Chondrocyte (in vitro differentiated cells): ENCODE data around the gene KIAA1217. TPM values are rescaled to one million over a fixed set of nuclear protein-coding genes. Genes with fewer than 3 reads are reported as not detected.

ENCODE experiments used
- DNase-seq: peaks from one replicate; pipeline ENCODE4 v3.0.0; 2021; ENCODE audit warnings: mixed read lengths, low spot score
- H3K27ac Mint-ChIP-seq: one replicate; pipeline ENCODE4 v1.8.0; 2021; ENCODE audit warnings: mild to moderate bottlenecking, moderate library complexity, mixed read lengths; ENCODE audit not compliant: unreplicated experiment
- H3K27me3 Mint-ChIP-seq: 2 replicates; pipeline ENCODE4 v1.8.0; 2021; ENCODE audit warnings: low read depth, mixed read lengths
- H3K36me3 Mint-ChIP-seq: 2 replicates; pipeline ENCODE4 v1.8.0; 2021; ENCODE audit warnings: low read depth, mixed read lengths
- H3K4me1 Mint-ChIP-seq: 2 replicates; pipeline ENCODE4 v1.8.0; 2021; ENCODE audit warnings: low read depth, mild to moderate bottlenecking, mixed read lengths
- H3K4me3 Mint-ChIP-seq: one replicate; pipeline ENCODE4 v1.8.0; 2021; ENCODE audit warnings: mild to moderate bottlenecking, moderate library complexity, mixed read lengths; ENCODE audit not compliant: unreplicated experiment
- H3K9me3 Mint-ChIP-seq: 2 replicates; pipeline ENCODE4 v1.8.0; 2021; ENCODE audit warnings: low read depth, mixed read lengths
- total RNA-seq: library from RNA; stranded (reverse); gene quantifications from 3 replicates; pipeline ENCODE4 v1.2.1, GENCODE V29; 2021
- TF ChIP-seq, protein P1 (sequence below): fragments of 200-600 bp; sonication (generic); IDR thresholded peaks from 2 replicates; pipeline ENCODE4 v1.5.0; 2021; ENCODE audit warnings: antibody characterized with exemption, mild to moderate bottlenecking, moderate library complexity

Gene KIAA1217
- total RNA-seq, 1 donor from 2014 or later = 13.2 TPM

DNA sequence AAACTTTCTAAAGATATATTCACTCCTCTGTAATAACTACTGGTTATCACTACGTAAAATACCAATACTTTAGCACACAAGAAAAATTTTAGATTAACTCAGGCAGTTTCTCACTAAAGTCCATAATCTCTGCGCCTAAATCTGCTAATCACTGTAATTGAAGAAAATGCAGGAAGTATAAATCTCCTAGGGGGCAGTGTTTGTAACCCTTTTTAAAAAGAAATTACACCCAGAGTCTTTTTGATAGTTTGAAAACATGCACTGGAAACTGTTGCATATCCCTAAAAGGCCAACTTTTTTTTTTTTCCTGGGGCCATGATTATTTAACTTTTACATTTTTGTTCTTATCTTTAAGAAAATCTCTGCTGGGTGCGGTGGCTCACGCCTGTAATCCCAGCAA, 209.6 kb downstream of the KIAA1217 start:
- Mint-ChIP-seq H3K27ac (no peak overlapping the region), H3K4me1 (peaks cover 33% of the 10 kb centered on the region), H3K27me3 (no peaks in the 10 kb centered on the region), H3K4me3 (no peak overlapping the region), H3K9me3 (no peaks in the 10 kb centered on the region), H3K36me3 (no peaks in the 10 kb centered on the region)
- TF ChIP-seq, protein P1, sequence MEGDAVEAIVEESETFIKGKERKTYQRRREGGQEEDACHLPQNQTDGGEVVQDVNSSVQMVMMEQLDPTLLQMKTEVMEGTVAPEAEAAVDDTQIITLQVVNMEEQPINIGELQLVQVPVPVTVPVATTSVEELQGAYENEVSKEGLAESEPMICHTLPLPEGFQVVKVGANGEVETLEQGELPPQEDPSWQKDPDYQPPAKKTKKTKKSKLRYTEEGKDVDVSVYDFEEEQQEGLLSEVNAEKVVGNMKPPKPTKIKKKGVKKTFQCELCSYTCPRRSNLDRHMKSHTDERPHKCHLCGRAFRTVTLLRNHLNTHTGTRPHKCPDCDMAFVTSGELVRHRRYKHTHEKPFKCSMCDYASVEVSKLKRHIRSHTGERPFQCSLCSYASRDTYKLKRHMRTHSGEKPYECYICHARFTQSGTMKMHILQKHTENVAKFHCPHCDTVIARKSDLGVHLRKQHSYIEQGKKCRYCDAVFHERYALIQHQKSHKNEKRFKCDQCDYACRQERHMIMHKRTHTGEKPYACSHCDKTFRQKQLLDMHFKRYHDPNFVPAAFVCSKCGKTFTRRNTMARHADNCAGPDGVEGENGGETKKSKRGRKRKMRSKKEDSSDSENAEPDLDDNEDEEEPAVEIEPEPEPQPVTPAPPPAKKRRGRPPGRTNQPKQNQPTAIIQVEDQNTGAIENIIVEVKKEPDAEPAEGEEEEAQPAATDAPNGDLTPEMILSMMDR = peak; percentile 49
- DNase-seq = no peak

DNA sequence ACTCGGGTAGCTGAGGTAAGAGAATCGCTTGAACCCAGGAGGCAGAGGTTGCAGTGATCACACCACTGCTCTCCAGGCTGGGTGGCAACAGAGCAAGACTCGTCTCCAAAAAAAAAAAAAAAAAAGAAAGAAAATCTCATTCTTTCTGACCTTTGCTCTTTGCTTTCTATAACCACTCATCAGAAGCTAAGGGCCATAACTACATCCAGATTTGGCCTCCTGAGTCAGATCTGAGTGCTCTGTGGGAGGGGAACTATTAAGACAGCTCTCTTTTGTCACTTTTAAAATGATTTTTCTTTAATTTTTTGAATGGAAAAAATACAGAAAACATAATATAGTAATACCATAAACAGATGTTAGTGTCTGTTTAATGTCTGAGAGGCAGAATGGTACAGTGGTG, 210.1 kb downstream of the KIAA1217 start:
- H3K27me3 Mint-ChIP-seq = no peaks in the 10 kb centered on the region
- H3K4me3 Mint-ChIP-seq = no peak overlapping the region
- no peak for DNase-seq
- H3K4me1 Mint-ChIP-seq = peaks cover 33% of the 10 kb centered on the region
- no peak overlapping the region for H3K27ac Mint-ChIP-seq
- no peaks in the 10 kb centered on the region for H3K9me3 Mint-ChIP-seq
- TF ChIP-seq, protein P1 = no peak
- H3K36me3 Mint-ChIP-seq = no peaks in the 10 kb centered on the region

DNA sequence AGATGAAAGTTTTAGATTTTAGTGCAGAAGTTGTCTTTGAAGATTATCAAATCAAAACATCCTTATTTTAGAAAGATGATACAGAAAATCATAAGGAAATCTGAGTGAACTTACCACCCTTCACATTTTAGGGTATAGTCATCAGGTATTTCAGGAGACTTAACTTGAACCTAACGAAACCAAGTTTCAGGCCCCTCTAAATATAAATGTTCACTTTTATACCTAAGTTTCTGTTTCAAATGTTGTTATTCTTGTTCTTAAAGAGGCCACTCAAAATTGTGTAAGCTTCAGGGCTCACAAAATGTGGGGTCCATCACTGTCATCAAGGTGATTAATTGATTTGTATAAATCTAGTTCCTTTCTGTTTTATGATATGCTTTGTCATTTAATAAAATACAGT, 216.2 kb downstream of the KIAA1217 start:
- no peaks in the 10 kb centered on the region for H3K9me3 Mint-ChIP-seq
- H3K4me3 Mint-ChIP-seq = no peak overlapping the region
- no peaks in the 10 kb centered on the region for H3K27me3 Mint-ChIP-seq
- TF ChIP-seq, protein P1 = no peak
- no peaks in the 10 kb centered on the region for H3K36me3 Mint-ChIP-seq
- no peak for DNase-seq
- peaks cover 19% of the 10 kb centered on the region for H3K4me1 Mint-ChIP-seq
- H3K27ac Mint-ChIP-seq = no peak overlapping the region

DNA sequence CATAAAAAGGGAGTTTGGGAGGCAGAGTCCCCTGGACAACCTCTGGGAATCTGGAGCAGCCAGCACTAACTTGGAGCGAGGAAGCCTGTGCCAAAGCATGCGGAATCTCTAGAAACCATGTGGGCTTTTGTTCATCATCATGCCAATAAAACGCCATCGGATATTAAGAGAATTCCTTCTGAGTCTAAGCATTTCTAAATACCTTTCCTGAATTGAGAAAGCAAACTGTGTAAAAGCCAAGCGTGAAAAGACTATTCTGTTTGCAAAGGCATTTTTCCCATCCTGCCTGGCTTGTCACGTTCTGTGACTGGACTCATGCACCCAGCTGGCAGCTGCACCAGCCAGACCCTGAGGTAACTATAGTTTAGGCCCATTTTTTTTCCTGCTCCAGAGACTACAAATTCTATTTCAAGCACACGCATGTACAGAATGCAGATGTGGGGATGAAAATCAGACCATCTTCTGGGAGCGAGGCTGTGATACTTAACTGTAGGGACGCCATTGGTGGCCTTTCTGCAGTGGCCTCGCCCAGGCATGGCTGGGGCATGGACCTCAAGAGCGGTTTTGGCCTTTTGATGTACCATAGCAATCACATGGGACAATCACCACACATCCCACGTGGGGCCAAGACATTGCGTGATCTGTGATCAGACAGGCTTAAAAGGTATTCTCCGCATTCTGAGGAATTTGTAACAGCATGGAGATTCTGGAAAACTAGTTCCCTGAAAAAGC, 218.9 kb downstream of the KIAA1217 start:
- Mint-ChIP-seq H3K27me3 (no peaks in the 10 kb centered on the region), H3K4me3 (no peak overlapping the region), H3K36me3 (no peaks in the 10 kb centered on the region), H3K4me1 (peaks cover 13% of the 10 kb centered on the region), H3K9me3 (no peaks in the 10 kb centered on the region), H3K27ac (no peak overlapping the region)
- no peak for DNase-seq
- TF ChIP-seq, protein P1 = no peak

DNA sequence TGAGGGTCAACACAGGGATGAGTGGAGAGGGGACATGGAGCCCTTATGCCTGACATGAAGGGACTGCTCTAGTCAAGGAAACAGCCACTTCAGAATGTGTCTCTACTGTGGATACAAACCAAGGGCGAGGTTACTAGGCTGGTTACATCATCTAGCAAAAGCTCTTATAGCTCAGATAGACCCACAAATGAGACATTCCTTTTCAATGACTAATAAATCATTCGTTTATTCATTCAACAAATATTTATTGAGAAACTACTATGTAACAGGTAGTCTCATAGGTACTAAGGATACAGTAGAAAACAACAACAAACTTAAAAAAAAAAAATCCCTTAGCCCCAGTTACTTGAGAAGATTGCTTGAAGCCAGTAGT, 219.5 kb downstream of the KIAA1217 start:
- DNase-seq = no peak
- H3K27me3 Mint-ChIP-seq = no peaks in the 10 kb centered on the region
- no peaks in the 10 kb centered on the region for H3K9me3 Mint-ChIP-seq
- no peaks in the 10 kb centered on the region for H3K36me3 Mint-ChIP-seq
- TF ChIP-seq, protein P1 = no peak
- H3K4me1 Mint-ChIP-seq = peaks cover 14% of the 10 kb centered on the region
- no peak overlapping the region for H3K27ac Mint-ChIP-seq
- H3K4me3 Mint-ChIP-seq = no peak overlapping the region
